GM12873 (cell line): ENCODE measurements around the gene SKP1.

Source experiments
- TF ChIP-seq, protein P1 (sequence below): IDR thresholded peaks from 2 replicates; pipeline ENCODE4 v1.5.1; 2012; ENCODE audit warnings: low read depth, mild to moderate bottlenecking, moderate library complexity, low read length, control low read depth; ENCODE audit not compliant: insufficient read depth; ENCODE audit errors: missing control alignments

The SKP1 gene

DNA sequence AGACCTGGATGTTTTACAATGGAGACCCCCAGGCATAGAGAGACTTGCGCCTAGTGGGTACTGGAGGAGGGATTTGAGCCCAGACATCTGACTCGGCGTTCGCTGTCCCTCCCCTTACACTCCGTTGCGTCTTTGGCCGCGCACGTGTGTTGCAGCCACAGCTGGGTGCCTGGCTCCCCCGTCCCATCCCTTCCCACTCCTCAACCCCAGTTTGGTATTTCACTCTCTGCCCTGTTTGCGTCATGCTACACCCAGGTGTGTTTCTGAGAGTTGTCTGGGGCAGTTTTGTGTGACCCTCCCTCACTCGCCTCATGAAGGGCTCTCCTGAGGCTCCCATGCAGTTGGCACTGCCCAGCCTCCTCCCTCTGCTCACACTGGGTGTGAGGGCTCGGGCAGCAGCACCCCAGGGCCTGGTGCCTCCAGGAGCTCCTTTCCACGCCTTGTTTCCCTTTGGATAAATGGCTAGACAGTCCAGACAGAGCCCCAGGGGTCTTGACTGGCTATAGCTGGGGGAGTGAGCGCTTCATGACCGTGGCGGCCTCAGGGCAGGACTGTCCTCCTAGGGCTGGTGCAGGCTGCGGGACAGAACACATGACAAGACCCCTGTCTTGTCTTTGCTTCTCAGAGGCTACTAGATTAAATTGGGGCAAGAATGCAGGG lies 48.6 kb downstream of the SKP1 start:
- TF ChIP-seq, protein P1, sequence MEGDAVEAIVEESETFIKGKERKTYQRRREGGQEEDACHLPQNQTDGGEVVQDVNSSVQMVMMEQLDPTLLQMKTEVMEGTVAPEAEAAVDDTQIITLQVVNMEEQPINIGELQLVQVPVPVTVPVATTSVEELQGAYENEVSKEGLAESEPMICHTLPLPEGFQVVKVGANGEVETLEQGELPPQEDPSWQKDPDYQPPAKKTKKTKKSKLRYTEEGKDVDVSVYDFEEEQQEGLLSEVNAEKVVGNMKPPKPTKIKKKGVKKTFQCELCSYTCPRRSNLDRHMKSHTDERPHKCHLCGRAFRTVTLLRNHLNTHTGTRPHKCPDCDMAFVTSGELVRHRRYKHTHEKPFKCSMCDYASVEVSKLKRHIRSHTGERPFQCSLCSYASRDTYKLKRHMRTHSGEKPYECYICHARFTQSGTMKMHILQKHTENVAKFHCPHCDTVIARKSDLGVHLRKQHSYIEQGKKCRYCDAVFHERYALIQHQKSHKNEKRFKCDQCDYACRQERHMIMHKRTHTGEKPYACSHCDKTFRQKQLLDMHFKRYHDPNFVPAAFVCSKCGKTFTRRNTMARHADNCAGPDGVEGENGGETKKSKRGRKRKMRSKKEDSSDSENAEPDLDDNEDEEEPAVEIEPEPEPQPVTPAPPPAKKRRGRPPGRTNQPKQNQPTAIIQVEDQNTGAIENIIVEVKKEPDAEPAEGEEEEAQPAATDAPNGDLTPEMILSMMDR: no peak

- TF ChIP-seq, protein P1: no peak
Measured at GRCh38 chr5:134127376-134127861, 49.3 kb downstream of the SKP1 start.

DNA sequence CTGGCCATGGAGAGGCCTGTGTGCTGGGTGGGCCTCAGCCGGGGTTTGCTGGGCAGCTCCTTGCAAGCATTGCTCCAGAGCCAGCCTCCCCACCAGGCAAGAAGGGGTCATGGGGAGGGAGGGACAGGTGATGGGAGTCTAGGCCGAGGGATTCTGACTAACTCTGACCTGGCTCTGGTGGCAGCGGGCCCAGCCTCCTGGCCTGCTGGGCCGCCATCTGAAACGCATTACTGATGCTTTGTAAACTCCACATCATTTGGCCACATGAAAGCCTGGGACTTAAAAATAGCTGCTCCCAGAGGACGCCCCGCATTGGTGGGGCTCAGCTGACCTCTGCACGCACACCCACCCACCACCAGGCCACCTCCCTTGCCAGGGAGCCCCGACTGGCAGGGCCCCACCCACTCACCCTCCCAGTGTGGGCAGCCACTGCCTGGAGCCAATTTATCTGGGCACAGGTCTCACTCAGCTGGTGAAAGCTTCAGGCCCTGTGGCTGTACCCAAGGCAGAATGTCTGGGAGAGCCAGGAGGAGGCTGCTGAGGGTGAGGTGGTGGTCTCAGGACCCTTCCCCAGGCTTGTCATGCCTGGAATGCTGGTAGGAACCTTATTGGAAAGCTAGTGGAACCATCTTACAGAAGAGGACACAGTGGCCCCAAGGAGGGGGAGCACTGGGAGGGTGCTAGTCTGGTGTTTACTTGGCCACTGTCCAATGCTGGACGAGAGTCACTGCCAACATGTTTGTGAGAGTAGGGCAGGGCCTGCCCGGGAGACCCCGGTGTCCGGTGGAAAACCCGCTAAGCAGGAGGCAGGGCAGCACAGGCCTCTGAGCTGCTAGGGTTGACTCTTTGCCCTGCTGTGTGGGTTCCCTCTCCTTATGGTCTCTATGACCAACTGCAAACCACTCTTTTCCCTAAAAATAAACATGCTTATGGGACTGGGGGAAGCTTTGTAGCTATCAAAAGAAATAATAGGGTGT lies 51.4 kb downstream of the SKP1 start:
- TF ChIP-seq, protein P1: no peak

- TF ChIP-seq, protein P1: no peak
Measured at GRCh38 chr5:134124289-134125038, 52.3 kb downstream of the SKP1 start.

- TF ChIP-seq, protein P1: no peak
Measured at GRCh38 chr5:134123360-134123759, 53.4 kb downstream of the SKP1 start.

DNA sequence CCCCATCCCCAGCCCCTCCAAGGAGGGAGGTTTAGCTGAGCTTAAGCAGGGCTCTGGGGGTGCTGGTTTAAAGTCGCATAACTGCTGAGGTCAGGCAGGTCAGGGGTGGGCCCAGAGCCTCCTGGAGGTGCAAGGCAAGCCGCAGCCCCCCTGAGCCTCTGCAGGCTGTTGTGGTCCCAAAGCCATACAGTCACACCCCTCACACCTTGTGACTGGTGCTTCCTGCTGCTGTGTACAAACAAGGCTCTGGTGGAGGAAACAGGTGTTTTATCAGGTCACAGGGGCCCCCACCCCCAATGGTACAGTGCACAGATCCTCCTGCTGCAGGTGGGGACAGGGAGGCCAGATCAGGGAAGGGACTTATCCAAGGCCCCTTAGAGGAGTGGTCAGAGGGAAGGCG lies 54.2 kb downstream of the SKP1 start:
- TF ChIP-seq, protein P1: no peak
